ENCODE measurements around the gene COX8A. TPM values are rescaled to one million over a fixed set of nuclear protein-coding genes. Genes with fewer than 3 reads are reported as not detected.

The COX8A gene
- total and polyA plus RNA-seq, 9 of the 15 experiments (the other 6 are each of a cell fraction or from before 2014, with no cell fraction given), result 274 to 1,206 (median 526) TPM

DNA sequence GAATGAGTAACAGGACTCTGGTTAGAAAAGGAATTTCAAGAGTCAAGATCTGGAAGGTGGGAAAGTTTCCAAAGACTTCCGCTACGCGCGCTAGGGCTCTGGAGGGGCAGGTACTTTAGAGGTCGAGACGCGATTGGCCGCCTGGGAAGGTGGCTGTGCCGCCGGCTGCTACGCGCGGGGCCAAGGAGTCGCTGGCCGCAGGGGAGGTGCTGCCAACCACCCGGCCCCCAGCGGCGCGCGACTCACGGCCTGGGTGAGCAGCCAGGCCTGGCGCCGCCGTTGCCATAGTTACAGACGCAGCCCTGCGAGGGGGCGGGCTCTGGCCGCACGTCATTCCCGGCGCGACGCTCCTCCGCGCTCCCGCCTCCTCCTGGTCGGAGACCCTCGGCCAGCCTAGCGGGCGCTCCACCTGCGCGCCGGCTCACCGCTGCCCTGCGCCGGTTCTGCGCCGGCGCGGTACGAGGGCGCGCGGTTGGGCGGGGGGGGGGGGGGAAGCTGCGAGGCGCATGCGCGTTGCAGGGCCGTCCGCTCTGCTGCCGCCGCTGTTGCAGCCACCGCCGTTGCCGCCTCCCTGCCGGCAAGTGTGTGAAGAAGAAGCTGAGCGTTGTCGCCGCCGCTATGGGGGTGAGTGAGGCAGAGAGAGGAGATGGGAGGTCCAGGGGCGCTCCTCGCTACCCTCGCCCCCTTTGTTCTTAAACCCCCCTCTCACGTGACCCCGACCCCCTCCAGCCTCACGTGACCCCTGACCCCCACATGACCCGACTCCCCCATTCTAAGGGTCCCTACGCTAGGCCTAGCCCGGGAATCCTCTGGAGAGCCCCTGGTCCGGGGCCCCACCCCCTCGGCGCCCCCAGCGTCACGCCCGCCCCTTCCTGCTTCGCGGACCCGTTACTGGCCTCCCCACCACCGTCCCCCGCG, 35.7 kb upstream of the COX8A start, which contains the start of gene NAA40 (continued):
- TF ChIP-seq, protein P1, sequence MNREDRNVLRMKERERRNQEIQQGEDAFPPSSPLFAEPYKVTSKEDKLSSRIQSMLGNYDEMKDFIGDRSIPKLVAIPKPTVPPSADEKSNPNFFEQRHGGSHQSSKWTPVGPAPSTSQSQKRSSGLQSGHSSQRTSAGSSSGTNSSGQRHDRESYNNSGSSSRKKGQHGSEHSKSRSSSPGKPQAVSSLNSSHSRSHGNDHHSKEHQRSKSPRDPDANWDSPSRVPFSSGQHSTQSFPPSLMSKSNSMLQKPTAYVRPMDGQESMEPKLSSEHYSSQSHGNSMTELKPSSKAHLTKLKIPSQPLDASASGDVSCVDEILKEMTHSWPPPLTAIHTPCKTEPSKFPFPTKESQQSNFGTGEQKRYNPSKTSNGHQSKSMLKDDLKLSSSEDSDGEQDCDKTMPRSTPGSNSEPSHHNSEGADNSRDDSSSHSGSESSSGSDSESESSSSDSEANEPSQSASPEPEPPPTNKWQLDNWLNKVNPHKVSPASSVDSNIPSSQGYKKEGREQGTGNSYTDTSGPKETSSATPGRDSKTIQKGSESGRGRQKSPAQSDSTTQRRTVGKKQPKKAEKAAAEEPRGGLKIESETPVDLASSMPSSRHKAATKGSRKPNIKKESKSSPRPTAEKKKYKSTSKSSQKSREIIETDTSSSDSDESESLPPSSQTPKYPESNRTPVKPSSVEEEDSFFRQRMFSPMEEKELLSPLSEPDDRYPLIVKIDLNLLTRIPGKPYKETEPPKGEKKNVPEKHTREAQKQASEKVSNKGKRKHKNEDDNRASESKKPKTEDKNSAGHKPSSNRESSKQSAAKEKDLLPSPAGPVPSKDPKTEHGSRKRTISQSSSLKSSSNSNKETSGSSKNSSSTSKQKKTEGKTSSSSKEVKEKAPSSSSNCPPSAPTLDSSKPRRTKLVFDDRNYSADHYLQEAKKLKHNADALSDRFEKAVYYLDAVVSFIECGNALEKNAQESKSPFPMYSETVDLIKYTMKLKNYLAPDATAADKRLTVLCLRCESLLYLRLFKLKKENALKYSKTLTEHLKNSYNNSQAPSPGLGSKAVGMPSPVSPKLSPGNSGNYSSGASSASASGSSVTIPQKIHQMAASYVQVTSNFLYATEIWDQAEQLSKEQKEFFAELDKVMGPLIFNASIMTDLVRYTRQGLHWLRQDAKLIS (CRISPR knock-in tag; IDR thresholded peaks at IDR 0.05), result 0 out of 2 replicates have a peak, but pooled peaks have one; percentile 47
- no peak for TF ChIP-seq KAT8 (IDR thresholded peaks at IDR 0.05; ENCODE audit: low read depth)
- TF ChIP-seq, protein P2, sequence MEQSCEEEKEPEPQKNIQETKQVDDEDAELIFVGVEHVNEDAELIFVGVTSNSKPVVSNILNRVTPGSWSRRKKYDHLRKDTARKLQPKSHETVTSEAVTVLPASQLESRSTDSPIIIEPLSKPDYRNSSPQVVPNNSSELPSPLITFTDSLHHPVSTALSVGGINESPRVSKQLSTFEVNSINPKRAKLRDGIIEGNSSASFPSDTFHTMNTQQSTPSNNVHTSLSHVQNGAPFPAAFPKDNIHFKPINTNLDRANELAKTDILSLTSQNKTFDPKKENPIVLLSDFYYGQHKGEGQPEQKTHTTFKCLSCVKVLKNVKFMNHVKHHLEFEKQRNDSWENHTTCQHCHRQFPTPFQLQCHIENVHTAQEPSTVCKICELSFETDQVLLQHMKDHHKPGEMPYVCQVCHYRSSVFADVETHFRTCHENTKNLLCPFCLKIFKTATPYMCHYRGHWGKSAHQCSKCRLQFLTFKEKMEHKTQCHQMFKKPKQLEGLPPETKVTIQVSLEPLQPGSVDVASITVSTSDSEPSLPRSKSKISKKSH (CRISPR knock-in tag; IDR thresholded peaks at IDR 0.05), result no peak
- TF ChIP-seq KDM5B (IDR thresholded peaks at IDR 0.05; ENCODE audit: insufficient replicate concordance, low read depth, low read length), result peak; percentile 37
- no peak for TF ChIP-seq SMARCE1 (IDR thresholded peaks at IDR 0.05)
- TF ChIP-seq ZBTB17 (CRISPR knock-in tag; IDR thresholded peaks at IDR 0.05), result 0 out of 2 replicates have a peak, but pooled peaks have one; percentile 57
- peak in 1 of 2 experiments; percentile 97; a peak in 2 of 4 replicates for TF ChIP-seq HDAC1 (IDR thresholded peaks at IDR 0.05)
- peak; percentile 63 for TF ChIP-seq RBFOX2 (IDR thresholded peaks at IDR 0.05; ENCODE audit: low read depth, low read length)

Measured in K562 (cell line).